Prostate gland (tissue), 2 donors: ENCODE data around the gene CELF2.

Experiments
- CTCF ChIP-seq, 4 experiments: fragments of 200-600 bp in 2 of 4; fragments of 450-650 bp in 2 of 4; sonication (generic) in 2 of 4; IDR thresholded peaks; 1 replicate in 3 of 4; 2 replicates in 1 of 4; pipeline ENCODE4 v1.5.1; 2016 to 2019; ENCODE audit warnings: antibody characterized with exemption in 4 of 4, mild to moderate bottlenecking in 2 of 4, moderate library complexity in 2 of 4
- POLR2A ChIP-seq: fragments of 450-650 bp; IDR thresholded peaks from one replicate; pipeline ENCODE4 v1.6.1; 2016; ENCODE audit warnings: antibody characterized with exemption, mild to moderate bottlenecking
- POLR2AphosphoS5 ChIP-seq: sonication (generic); formaldehyde crosslinking; IDR thresholded peaks from one replicate; pipeline ENCODE4 v1.6.1; 2017; ENCODE audit warnings: antibody characterized with exemption

GRCh38 chr10:11148142-11149028 is 130.7 kb downstream of the CELF2 start:
- TF ChIP-seq CTCF (IDR thresholded peaks at IDR 0.05) (no peak), POLR2A (no peak), POLR2AphosphoS5 (no peak)
